ENCODE results near the gene HOXC6. TPM values are rescaled to one million over a fixed set of nuclear protein-coding genes. Genes with fewer than 3 reads are reported as not detected.

Gene HOXC6
- polyA plus RNA-seq, 3 donors = not detected

- Histone ChIP-seq H3K79me2 (ENCODE audit: insufficient read depth, low read length) (no peaks in the 10 kb centered on the region), H3K36me3 (replicated peaks in 1 of 2; ENCODE audit: control insufficient read depth in 1 of 2, insufficient read depth in 2 of 2, low read length in 2 of 2) (no peaks in the 10 kb centered on the region), H4K20me1 (ENCODE audit: insufficient read depth, low read length) (no peaks in the 10 kb centered on the region), H3K9me3 (replicated peaks in 1 of 2; ENCODE audit: control insufficient read depth in 1 of 2, insufficient read depth in 1 of 2, low read length in 2 of 2) (peaks cover 3 to 31% of the 10 kb centered on the region in 2 donors), H3K27me3 (ENCODE audit: control insufficient read depth in 2 of 2, insufficient read depth in 2 of 2, low read length in 2 of 2) (peaks cover 95 to 99% of the 10 kb centered on the region in 2 donors), H3K27ac (ENCODE audit: low read depth in 1 of 2, low read length in 2 of 2) (no peak overlapping the region), H3K4me2 (replicated peaks; ENCODE audit: extremely low read depth, low read length, poor library complexity, severe bottlenecking) (no peak overlapping the region), H3K4me1 (ENCODE audit: control insufficient read depth in 1 of 2, insufficient read depth in 2 of 2, low read length in 2 of 2) (peaks cover 4 to 8% of the 10 kb centered on the region in 2 donors), H3K9ac (ENCODE audit: insufficient read depth, low read length, poor library complexity, severe bottlenecking) (no peak overlapping the region), H3K4me3 (replicated peaks in 1 of 3; ENCODE audit: low read depth in 2 of 3, low read length in 3 of 3) (no peak overlapping the region), H2AFZ (ENCODE audit: insufficient read depth, low read depth, low read length, poor library complexity, severe bottlenecking) (no peak overlapping the region)
- Mint-ChIP-seq H3K4me3 (peak overlapping the region in 1 of 2 donors; percentile 47), H3K4me1 (peaks cover 17% of the 10 kb centered on the region), H3K27me3 (ENCODE audit: low read depth in 3 of 3) (peaks cover 95 to 99% (median 97%) of the 10 kb centered on the region in 3 donors), H3K27ac (no peak overlapping the region), H3K36me3 (peaks cover 0 to 8% of the 10 kb centered on the region in 2 donors), H3K9me3 (peaks cover 0 to 33% (median 14%) of the 10 kb centered on the region in 7 donors)
- DNase-seq = no peak
- no CpG with 5 or more reads among the region's 2 CpGs for WGBS (ENCODE audit: insufficient coverage)
- no peak for TF ChIP-seq CTCF (IDR thresholded peaks at IDR 0.05)
- intact Hi-C loops (cut with micrococcal nuclease) = no loop called here
These were observed 27.3 kb downstream of the HOXC6 start for GRCh38 chr12:54055552-54055951.

GRCh38 chr12:54056110-54056509, 27.9 kb downstream of the HOXC6 start:
- peaks cover 95 to 99% of the 10 kb centered on the region in 2 donors for H3K27me3 ChIP-seq (ENCODE audit: control insufficient read depth in 2 of 2, insufficient read depth in 2 of 2, low read length in 2 of 2)
- no peak overlapping the region for H3K27ac ChIP-seq (ENCODE audit: low read depth in 1 of 2, low read length in 2 of 2)
- H3K4me3 ChIP-seq (replicated peaks in 1 of 3; ENCODE audit: low read depth in 2 of 3, low read length in 3 of 3) = no peak overlapping the region
- H3K36me3 Mint-ChIP-seq = peaks cover 0 to 8% of the 10 kb centered on the region in 2 donors
- H4K20me1 ChIP-seq (ENCODE audit: insufficient read depth, low read length) = no peaks in the 10 kb centered on the region
- no peak overlapping the region for H3K4me2 ChIP-seq (replicated peaks; ENCODE audit: extremely low read depth, low read length, poor library complexity, severe bottlenecking)
- peaks cover 17% of the 10 kb centered on the region for H3K4me1 Mint-ChIP-seq
- peaks cover 3 to 28% of the 10 kb centered on the region in 2 donors for H3K9me3 ChIP-seq (replicated peaks in 1 of 2; ENCODE audit: control insufficient read depth in 1 of 2, insufficient read depth in 1 of 2, low read length in 2 of 2)
- intact Hi-C loops (cut with micrococcal nuclease) = no loop called here
- peaks cover 4 to 8% of the 10 kb centered on the region in 2 donors for H3K4me1 ChIP-seq (ENCODE audit: control insufficient read depth in 1 of 2, insufficient read depth in 2 of 2, low read length in 2 of 2)
- H3K27me3 Mint-ChIP-seq (ENCODE audit: low read depth in 3 of 3) = peaks cover 95 to 99% (median 97%) of the 10 kb centered on the region in 3 donors
- no peaks in the 10 kb centered on the region for H3K36me3 ChIP-seq (replicated peaks in 1 of 2; ENCODE audit: control insufficient read depth in 1 of 2, insufficient read depth in 2 of 2, low read length in 2 of 2)
- H3K9me3 Mint-ChIP-seq = peaks cover 0 to 31% (median 12%) of the 10 kb centered on the region in 7 donors
- no peak overlapping the region for H3K27ac Mint-ChIP-seq
- DNase-seq = no peak
- H3K9ac ChIP-seq (ENCODE audit: insufficient read depth, low read length, poor library complexity, severe bottlenecking) = no peak overlapping the region
- TF ChIP-seq CTCF (IDR thresholded peaks at IDR 0.05) = no peak
- H3K79me2 ChIP-seq (ENCODE audit: insufficient read depth, low read length) = no peaks in the 10 kb centered on the region
- H2AFZ ChIP-seq (ENCODE audit: insufficient read depth, low read depth, low read length, poor library complexity, severe bottlenecking) = no peak overlapping the region
- peak overlapping the region in 1 of 2 donors; percentile 47 for H3K4me3 Mint-ChIP-seq

All from CD14-positive monocyte (primary cell).